PC-9 (cell line): ENCODE measurements around the gene PCLAF. TPM values are rescaled to one million over a fixed set of nuclear protein-coding genes. Genes with fewer than 3 reads are reported as not detected.

Experiments
- BruUV-seq: library from RNA; stranded (reverse); fragments of 400-500 nt; replicated peaks from 2 replicates; lab custom pipeline; 2021; lab: Mats Ljungman, UMichigan
- CTCF ChIA-PET: fragments of 300-600 bp; sonication (Branson Sonifier 250); formaldehyde crosslinking; loops from one replicate; lab custom pipeline; 2022; ENCODE audit warnings: antibody characterized with exemption; lab: Charles Lee
- POLR2A ChIA-PET: fragments of 300-600 bp; sonication (Branson Sonifier 250); formaldehyde crosslinking; loops from one replicate; lab custom pipeline; 2022; ENCODE audit warnings: antibody characterized with exemption; ENCODE audit not compliant: unreplicated experiment; lab: Charles Lee
- DNase-seq, 2 experiments: peaks; one replicate each; pipeline versions ENCODE4 v3.0.0 to v3.0.0-alpha.2; 2015 to 2022; ENCODE audit warnings: mixed read lengths in 1 of 2
- H2AFZ ChIP-seq: fragments of 200-600 bp; sonication (generic); 2 replicates; pipeline ENCODE4 v1.8.1; 2017; ENCODE audit warnings: antibody characterized with exemption
- H3F3A ChIP-seq: fragments of 200-600 bp; sonication (generic); 2 replicates; pipeline ENCODE4 v1.8.1; 2017; ENCODE audit warnings: antibody characterized with exemption, mild to moderate bottlenecking, low read depth; ENCODE audit not compliant: insufficient read depth
- H3K27ac ChIP-seq: fragments of 200-600 bp; sonication (generic); 2 replicates; pipeline ENCODE4 v1.6.1; 2016; ENCODE audit warnings: mixed run types
- H3K27me3 ChIP-seq: fragments of 200-600 bp; sonication (generic); 2 replicates; pipeline ENCODE4 v1.6.1; 2016; ENCODE audit warnings: low read depth, mixed run types; ENCODE audit not compliant: insufficient read depth
- H3K36me3 ChIP-seq: fragments of 200-600 bp; sonication (generic); 2 replicates; pipeline ENCODE4 v1.6.1; 2016; ENCODE audit warnings: low read depth, mixed run types
- H3K4me1 ChIP-seq: fragments of 200-600 bp; sonication (generic); replicated peaks from 2 replicates; pipeline ENCODE4 v1.6.1; 2016; ENCODE audit warnings: mixed run types; ENCODE audit not compliant: insufficient read depth
- H3K4me2 ChIP-seq: fragments of 200-600 bp; sonication (generic); 2 replicates; pipeline ENCODE4 v1.6.1; 2017; ENCODE audit warnings: mixed run types
- H3K4me3 ChIP-seq: fragments of 200-600 bp; sonication (generic); 2 replicates; pipeline ENCODE4 v1.6.1; 2016; ENCODE audit warnings: mixed run types
- H3K79me2 ChIP-seq: fragments of 200-600 bp; sonication (generic); 2 replicates; pipeline ENCODE4 v1.6.1; 2017; ENCODE audit warnings: low read depth, mixed run types
- H3K9me2 ChIP-seq: fragments of 200-600 bp; sonication (generic); 2 replicates; pipeline ENCODE4 v1.8.1; 2017; ENCODE audit warnings: mild to moderate bottlenecking; ENCODE audit not compliant: insufficient read depth
- H3K9me3 ChIP-seq: fragments of 200-600 bp; sonication (generic); 2 replicates; pipeline ENCODE4 v1.8.1; 2016; ENCODE audit warnings: low read depth; ENCODE audit not compliant: insufficient read depth
- H4K20me1 ChIP-seq: fragments of 200-600 bp; sonication (generic); 2 replicates; pipeline ENCODE4 v1.8.1; 2017; ENCODE audit not compliant: insufficient read depth
- CTCF ChIP-seq: fragments of 200-600 bp; sonication (generic); conservative IDR thresholded peaks from 2 replicates; pipeline ENCODE4 v1.6.1; 2017; ENCODE audit warnings: mixed run types, antibody characterized with exemption, mild to moderate bottlenecking, moderate library complexity
- EZH2 ChIP-seq: fragments of 200-600 bp; sonication (generic); IDR thresholded peaks from 2 replicates; pipeline ENCODE4 v1.8.0; 2017; ENCODE audit warnings: antibody characterized with exemption, low read depth
- intact Hi-C: fragments of 100-400 bp; cut with micrococcal nuclease; formaldehyde crosslinking; loops from one replicate; pipeline ENCODE4 v1.10.0; 2022; ENCODE audit not compliant: unreplicated experiment
- total RNA-seq: library from RNA; stranded (reverse); gene quantifications from 2 replicates; pipeline ENCODE4 v1.2.3, GENCODE V29; 2021

PCLAF gene
- total RNA-seq, 1 experiment from 2014 or later, result 70.4 TPM

GRCh38 chr15:64344651-64345294, 36.5 kb downstream of the PCLAF start:
- Histone ChIP-seq H3K4me2 (no peak overlapping the region), H3K9me2 (no peaks in the 10 kb centered on the region), H3K4me1 (no peaks in the 10 kb centered on the region), H4K20me1 (no peaks in the 10 kb centered on the region), H3F3A (no peaks in the 10 kb centered on the region), H3K27me3 (no peaks in the 10 kb centered on the region), H3K9me3 (no peaks in the 10 kb centered on the region), H2AFZ (no peak overlapping the region), H3K4me3 (no peak overlapping the region), H3K27ac (no peak overlapping the region; the same call in 1 of the 2 replicates), H3K36me3 (peaks cover 2% of the 10 kb centered on the region; the same call in 1 of the 2 replicates), H3K79me2 (0 out of 2 replicates have a peak, but pooled peaks cover 19% of the 10 kb centered on the region)
- POLR2A ChIA-PET, result interaction anchor here (0.6 kb wide), 1 partner anchor 124 kb away, joined by 4 read pairs; no protein-coding TSS in a partner anchor
- no peak for DNase-seq
- no TSS peak for BruUV-seq
- intact Hi-C loops, result no loop called here
- CTCF ChIA-PET, result no interaction called here
- no peak for TF ChIP-seq EZH2
- TF ChIP-seq CTCF, result no peak

- no peak overlapping the region for H2AFZ ChIP-seq
- DNase-seq, result no peak
- H4K20me1 ChIP-seq, result no peaks in the 10 kb centered on the region
- 0 out of 2 replicates have a peak, but pooled peaks cover 16% of the 10 kb centered on the region for H3K79me2 ChIP-seq
- intact Hi-C loops, result no loop called here
- H3K27me3 ChIP-seq, result no peaks in the 10 kb centered on the region
- POLR2A ChIA-PET, result no interaction called here
- H3K4me2 ChIP-seq, result no peak overlapping the region
- no peak overlapping the region for H3K4me3 ChIP-seq
- H3K9me3 ChIP-seq, result no peaks in the 10 kb centered on the region
- BruUV-seq, result no TSS peak
- no peak for TF ChIP-seq CTCF
- TF ChIP-seq EZH2, result no peak
- CTCF ChIA-PET, result no interaction called here
- H3K9me2 ChIP-seq, result no peaks in the 10 kb centered on the region
- peaks cover 4% of the 10 kb centered on the region; the same call in 1 of the 2 replicates for H3K36me3 ChIP-seq
- no peaks in the 10 kb centered on the region for H3K4me1 ChIP-seq
- H3F3A ChIP-seq, result no peaks in the 10 kb centered on the region
- H3K27ac ChIP-seq, result no peak overlapping the region
Measured at GRCh38 chr15:64343841-64344240, 37.4 kb downstream of the PCLAF start.

- POLR2A ChIA-PET, result no interaction called here
- Histone ChIP-seq H3K79me2 (0 out of 2 replicates have a peak, but pooled peaks cover 16% of the 10 kb centered on the region), H3F3A (no peaks in the 10 kb centered on the region), H3K9me2 (no peaks in the 10 kb centered on the region), H3K36me3 (peaks cover 4% of the 10 kb centered on the region; the same call in 1 of the 2 replicates), H3K27me3 (no peaks in the 10 kb centered on the region), H3K9me3 (no peaks in the 10 kb centered on the region), H3K4me2 (no peak overlapping the region), H4K20me1 (no peaks in the 10 kb centered on the region), H3K27ac (no peak overlapping the region), H3K4me1 (no peaks in the 10 kb centered on the region), H3K4me3 (no peak overlapping the region), H2AFZ (no peak overlapping the region)
- intact Hi-C loops, result no loop called here
- no TSS peak for BruUV-seq
- DNase-seq, result no peak
- CTCF ChIA-PET, result no interaction called here
- TF ChIP-seq EZH2, result no peak
- no peak for TF ChIP-seq CTCF
Measured at GRCh38 chr15:64343222-64343621, 38.0 kb downstream of the PCLAF start.
